ENCODE results near the gene SEC14L1. TPM values are rescaled to one million over a fixed set of nuclear protein-coding genes. Genes with fewer than 3 reads are reported as not detected.
A peak's percentile ranks its signal among the peaks of the same experiment; 100 is the strongest.
"Not testable (repeated sequence)": the region's sequence is repeated elsewhere in the genome, so short reads cannot be mapped to it uniquely, and the experiment has no call there.

The SEC14L1 gene
- total and polyA plus RNA-seq, 3 experiments from 2014 or later, result 9.5 to 75.6 (median 73.3) TPM

DNA sequence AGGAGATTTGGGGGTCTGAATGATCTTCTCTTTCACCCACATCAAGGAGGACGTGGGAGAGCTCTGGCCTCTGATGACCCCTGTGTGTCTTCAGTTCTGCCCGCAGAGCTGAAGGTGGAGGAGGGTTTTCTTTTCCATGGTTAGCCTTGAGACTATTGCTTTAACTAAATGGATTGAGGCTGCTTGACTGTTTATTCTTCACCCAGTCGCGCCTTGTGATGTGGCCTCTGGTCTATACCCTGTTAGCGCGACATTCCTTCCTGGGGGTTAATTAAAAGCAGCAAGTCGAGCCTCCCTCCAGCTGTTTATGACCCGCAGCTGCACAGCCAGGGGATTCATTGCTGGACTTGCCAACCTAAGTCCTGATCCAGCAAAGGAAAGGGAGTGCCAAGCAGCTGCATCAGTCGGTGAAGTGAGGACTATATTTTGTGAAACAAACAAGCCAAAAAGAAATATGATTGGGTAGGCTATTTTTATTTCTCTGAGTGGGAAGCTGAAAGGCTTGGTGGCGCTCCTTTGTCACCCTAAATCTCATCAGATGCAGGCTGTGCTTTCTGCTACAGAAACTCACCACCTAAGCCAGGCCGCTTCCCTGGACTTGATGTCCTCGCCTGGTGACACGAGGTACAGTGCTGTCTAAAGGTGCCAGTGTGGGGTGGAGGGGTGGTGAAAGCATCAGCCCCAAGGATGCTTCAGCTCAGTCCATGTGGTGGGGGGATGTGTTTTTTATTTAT, 11.0 kb upstream of the SEC14L1 start:
- Mint-ChIP-seq H3K4me1 (peaks cover 8 to 18% (median 14%) of the 10 kb centered on the region in 3 donors), H3K4me3 (peak overlapping the region in 1 of 7 donors; percentile 21), H3K27me3 (no peaks in the 10 kb centered on the region), H3K27ac (peak overlapping the region in 5 of 8 donors; percentile 43 to 89 (median 77)), H3K9me3 (no peaks in the 10 kb centered on the region), H3K36me3 (no peaks in the 10 kb centered on the region)
- H3K36me3 ChIP-seq (ENCODE audit: insufficient read depth, low read length), result no peaks in the 10 kb centered on the region
- H3K27ac ChIP-seq (ENCODE audit: low read depth, low read length), result no peak overlapping the region
- no peak for DNase-seq
- ChIA-PET CTCF (no interaction called here), POLR2A (interaction anchor here (0.8 kb wide), 1 partner anchor 22 kb away, joined by 3 read pairs; no protein-coding TSS in a partner anchor)
- peaks cover 17% of the 10 kb centered on the region for H3K4me1 ChIP-seq (ENCODE audit: insufficient read depth, low read length)
- no peaks in the 10 kb centered on the region for H3K27me3 ChIP-seq (ENCODE audit: insufficient read depth, low read length, poor library complexity, severe bottlenecking)
- no peaks in the 10 kb centered on the region for H3K9me3 ChIP-seq (ENCODE audit: low read length)
- H3K4me3 ChIP-seq (ENCODE audit: low read length), result no peak overlapping the region

DNA sequence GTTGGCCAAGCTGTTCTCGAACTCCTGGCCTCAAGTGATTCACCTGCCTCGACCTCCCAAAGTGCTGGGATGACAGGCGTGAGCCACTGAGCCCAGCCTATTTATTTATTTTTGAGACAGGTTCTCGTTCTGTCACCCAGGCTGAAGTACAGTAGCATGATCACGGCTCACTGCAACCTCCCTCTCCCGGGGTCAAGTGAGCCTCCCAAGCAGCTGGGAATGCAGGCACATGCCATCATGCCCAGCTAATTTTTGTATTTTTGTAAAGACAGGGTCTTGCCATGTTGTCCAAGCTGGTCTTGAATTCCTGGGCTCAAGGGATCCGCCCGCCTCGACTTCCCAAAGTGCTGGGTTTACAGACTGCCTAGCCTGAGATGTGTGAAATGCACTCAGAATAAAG, 10.2 kb upstream of the SEC14L1 start:
- no peak for DNase-seq
- no peaks in the 10 kb centered on the region for H3K27me3 ChIP-seq (ENCODE audit: insufficient read depth, low read length, poor library complexity, severe bottlenecking)
- Mint-ChIP-seq H3K4me3 (no peak overlapping the region), H3K27me3 (no peaks in the 10 kb centered on the region), H3K4me1 (peaks cover 8 to 18% (median 14%) of the 10 kb centered on the region in 3 donors), H3K36me3 (peaks cover 0 to 4% (median 0%) of the 10 kb centered on the region in 3 donors), H3K9me3 (no peaks in the 10 kb centered on the region), H3K27ac (peak overlapping the region in 4 of 8 donors; percentile 2 to 70 (median 36))
- no peaks in the 10 kb centered on the region for H3K9me3 ChIP-seq (ENCODE audit: low read length)
- ChIA-PET POLR2A (no interaction called here), CTCF (no interaction called here)
- H3K36me3 ChIP-seq (ENCODE audit: insufficient read depth, low read length), result no peaks in the 10 kb centered on the region
- no peak overlapping the region for H3K4me3 ChIP-seq (ENCODE audit: low read length)
- H3K4me1 ChIP-seq (ENCODE audit: insufficient read depth, low read length), result peaks cover 17% of the 10 kb centered on the region
- no peak overlapping the region for H3K27ac ChIP-seq (ENCODE audit: low read depth, low read length)

DNA sequence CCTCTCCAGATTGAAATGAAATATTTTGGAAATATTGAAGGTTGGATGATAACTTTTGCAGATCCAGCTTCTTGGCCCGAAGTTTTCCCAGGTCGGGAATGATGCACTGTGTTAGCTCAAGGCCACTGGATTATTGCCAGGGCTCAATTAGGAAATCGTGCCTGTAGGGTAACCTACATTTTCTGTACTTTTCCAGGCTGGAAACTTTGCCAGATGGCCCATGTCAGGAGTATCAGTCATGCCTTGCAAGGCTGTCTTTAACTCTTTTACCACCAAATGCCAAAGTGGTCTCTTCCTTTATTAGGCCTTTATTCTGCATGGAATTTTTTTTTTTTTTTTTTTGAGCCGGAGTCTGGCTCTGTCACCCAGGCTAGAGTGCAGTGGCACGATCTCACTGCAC, 8.9 kb upstream of the SEC14L1 start:
- H3K4me3 Mint-ChIP-seq, result no peak overlapping the region
- Histone ChIP-seq H3K36me3 (ENCODE audit: insufficient read depth, low read length) (no peaks in the 10 kb centered on the region), H3K9me3 (ENCODE audit: low read length) (no peaks in the 10 kb centered on the region), H3K27me3 (ENCODE audit: insufficient read depth, low read length, poor library complexity, severe bottlenecking) (no peaks in the 10 kb centered on the region), H3K27ac (ENCODE audit: low read depth, low read length) (no peak overlapping the region), H3K4me3 (ENCODE audit: low read length) (no peak overlapping the region), H3K4me1 (ENCODE audit: insufficient read depth, low read length) (peaks cover 17% of the 10 kb centered on the region)
- peak overlapping the region in 2 of 8 donors; percentile 26 to 82 for H3K27ac Mint-ChIP-seq
- peaks cover 0 to 4% (median 2%) of the 10 kb centered on the region in 3 donors for H3K36me3 Mint-ChIP-seq
- H3K4me1 Mint-ChIP-seq, result peaks cover 12 to 18% (median 14%) of the 10 kb centered on the region in 3 donors
- H3K9me3 Mint-ChIP-seq, result no peaks in the 10 kb centered on the region
- H3K27me3 Mint-ChIP-seq, result no peaks in the 10 kb centered on the region
- DNase-seq, result no peak
- CTCF ChIA-PET, result no interaction called here
- POLR2A ChIA-PET, result no interaction called here

DNA sequence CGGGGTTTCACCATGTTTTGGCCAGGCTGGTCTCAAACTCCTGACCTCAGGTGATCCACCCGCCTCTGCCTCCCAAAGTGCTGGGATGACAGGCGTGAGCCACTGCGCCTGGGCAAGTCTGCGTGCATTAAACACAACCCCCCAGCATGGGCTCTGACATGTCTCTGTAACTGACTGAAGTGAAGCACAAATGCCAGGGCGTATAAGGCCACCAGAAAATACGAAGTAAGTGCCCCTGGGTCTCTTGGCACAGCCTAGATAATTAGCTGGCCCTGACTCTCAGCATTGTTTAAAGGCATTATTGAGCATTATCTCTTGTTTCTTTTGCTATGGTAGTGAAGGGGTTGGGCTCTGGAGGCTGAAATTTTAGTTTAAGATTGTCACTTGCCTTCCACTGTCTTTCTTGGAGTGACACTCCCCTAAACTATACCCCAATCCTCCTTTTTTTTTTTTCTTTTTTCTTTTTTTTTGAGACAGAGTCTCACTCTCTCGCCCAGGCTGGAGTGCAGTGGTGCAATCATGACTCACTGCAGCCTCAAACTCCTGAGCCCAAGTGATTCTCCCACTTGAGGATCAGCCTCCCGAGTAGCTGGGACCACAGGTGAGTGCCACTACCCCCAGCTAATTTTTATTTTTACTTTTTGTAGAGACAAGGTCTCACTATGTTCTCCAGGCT, 8.2 kb upstream of the SEC14L1 start:
- H3K4me3 ChIP-seq (ENCODE audit: low read length), result no peak overlapping the region
- H3K9me3 Mint-ChIP-seq, result peaks cover 0 to under 1% (median 0%) of the 10 kb centered on the region in 5 donors
- ChIA-PET CTCF (no interaction called here), POLR2A (no interaction called here)
- H3K4me3 Mint-ChIP-seq, result no peak overlapping the region
- peaks cover 0 to 3% of the 10 kb centered on the region in 2 donors for H3K27me3 Mint-ChIP-seq
- H3K27me3 ChIP-seq (ENCODE audit: insufficient read depth, low read length, poor library complexity, severe bottlenecking), result no peaks in the 10 kb centered on the region
- DNase-seq, result no peak
- H3K27ac Mint-ChIP-seq, result no peak overlapping the region
- peaks cover 11% of the 10 kb centered on the region for H3K4me1 ChIP-seq (ENCODE audit: insufficient read depth, low read length)
- no peaks in the 10 kb centered on the region for H3K36me3 ChIP-seq (ENCODE audit: insufficient read depth, low read length)
- H3K27ac ChIP-seq (ENCODE audit: low read depth, low read length), result no peak overlapping the region
- H3K36me3 Mint-ChIP-seq, result peaks cover 0 to 5% (median 2%) of the 10 kb centered on the region in 3 donors
- no peaks in the 10 kb centered on the region for H3K9me3 ChIP-seq (ENCODE audit: low read length)
- peaks cover 10 to 18% (median 15%) of the 10 kb centered on the region in 3 donors for H3K4me1 Mint-ChIP-seq

- Histone ChIP-seq H3K9me3 (ENCODE audit: low read length) (no peaks in the 10 kb centered on the region), H3K27me3 (ENCODE audit: insufficient read depth, low read length, poor library complexity, severe bottlenecking) (no peaks in the 10 kb centered on the region), H3K27ac (ENCODE audit: low read depth, low read length) (no peak overlapping the region), H3K4me3 (ENCODE audit: low read length) (no peak overlapping the region), H3K4me1 (ENCODE audit: insufficient read depth, low read length) (peaks cover 14% of the 10 kb centered on the region), H3K36me3 (ENCODE audit: insufficient read depth, low read length) (no peaks in the 10 kb centered on the region)
- Mint-ChIP-seq H3K4me1 (peaks cover 13 to 18% (median 15%) of the 10 kb centered on the region in 3 donors), H3K27ac (no peak overlapping the region), H3K4me3 (no peak overlapping the region), H3K36me3 (peaks cover 0 to 11% (median 2%) of the 10 kb centered on the region in 3 donors), H3K9me3 (peaks cover 0 to 4% (median 0%) of the 10 kb centered on the region in 5 donors), H3K27me3 (peaks cover 0 to 3% of the 10 kb centered on the region in 2 donors)
- no peak for DNase-seq
- POLR2A ChIA-PET, result no interaction called here
- CTCF ChIA-PET, result no interaction called here
These were observed 7.6 kb upstream of the SEC14L1 start for GRCh38 chr17:77133087-77133638.

DNA sequence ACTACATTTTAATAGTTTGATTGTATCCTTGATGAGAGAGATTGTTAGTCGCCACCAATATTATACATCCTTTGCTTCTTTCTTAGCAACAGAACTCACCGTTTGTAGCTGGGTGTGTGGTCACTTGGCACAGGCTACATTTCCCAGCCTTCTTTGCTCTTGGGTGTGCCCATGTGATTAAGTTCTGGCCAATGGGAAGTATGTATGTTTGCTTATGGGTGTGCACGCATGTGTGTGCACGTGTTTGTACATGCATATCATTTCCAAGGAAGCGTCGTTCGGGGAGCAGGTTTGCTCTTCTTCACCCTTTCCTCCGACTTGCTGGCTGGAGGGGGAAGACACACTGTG, 4.4 kb upstream of the SEC14L1 start:
- ChIA-PET POLR2A (no interaction called here), CTCF (no interaction called here)
- H3K4me3 Mint-ChIP-seq, result peak overlapping the region in 1 of 7 donors; percentile 8
- Histone ChIP-seq H3K27ac (ENCODE audit: low read depth, low read length) (no peak overlapping the region), H3K36me3 (ENCODE audit: insufficient read depth, low read length) (no peaks in the 10 kb centered on the region), H3K9me3 (ENCODE audit: low read length) (no peaks in the 10 kb centered on the region), H3K4me3 (ENCODE audit: low read length) (no peak overlapping the region), H3K27me3 (ENCODE audit: insufficient read depth, low read length, poor library complexity, severe bottlenecking) (no peaks in the 10 kb centered on the region), H3K4me1 (ENCODE audit: insufficient read depth, low read length) (peaks cover 17% of the 10 kb centered on the region)
- DNase-seq, result no peak
- peaks cover 0 to 4% (median 0%) of the 10 kb centered on the region in 5 donors for H3K9me3 Mint-ChIP-seq
- H3K27ac Mint-ChIP-seq, result peak overlapping the region in 3 of 8 donors; percentile 2 to 43 (median 26)
- H3K27me3 Mint-ChIP-seq, result peaks cover 0 to 3% of the 10 kb centered on the region in 2 donors
- H3K4me1 Mint-ChIP-seq, result peaks cover 20 to 25% (median 20%) of the 10 kb centered on the region in 3 donors
- peaks cover 0 to 11% (median 2%) of the 10 kb centered on the region in 3 donors for H3K36me3 Mint-ChIP-seq

GRCh38 chr17:77137111-77137510, 3.7 kb upstream of the SEC14L1 start:
- H3K4me1 ChIP-seq (ENCODE audit: insufficient read depth, low read length), result peaks cover 24% of the 10 kb centered on the region
- no peak overlapping the region for H3K4me3 ChIP-seq (ENCODE audit: low read length)
- H3K27me3 ChIP-seq (ENCODE audit: insufficient read depth, low read length, poor library complexity, severe bottlenecking), result no peaks in the 10 kb centered on the region
- peaks cover 27 to 32% (median 28%) of the 10 kb centered on the region in 3 donors for H3K4me1 Mint-ChIP-seq
- POLR2A ChIA-PET, result no interaction called here
- peaks cover 0 to 4% (median 0%) of the 10 kb centered on the region in 5 donors for H3K9me3 Mint-ChIP-seq
- no peaks in the 10 kb centered on the region for H3K9me3 ChIP-seq (ENCODE audit: low read length)
- H3K27me3 Mint-ChIP-seq, result peaks cover 0 to 3% of the 10 kb centered on the region in 2 donors
- CTCF ChIA-PET, result no interaction called here
- H3K36me3 Mint-ChIP-seq, result peaks cover 2 to 11% (median 5%) of the 10 kb centered on the region in 3 donors
- H3K27ac ChIP-seq (ENCODE audit: low read depth, low read length), result no peak overlapping the region
- H3K27ac Mint-ChIP-seq, result peak overlapping the region in 1 of 8 donors; percentile 98
- H3K36me3 ChIP-seq (ENCODE audit: insufficient read depth, low read length), result no peaks in the 10 kb centered on the region
- peak overlapping the region in 2 of 7 donors; percentile 8 to 50 for H3K4me3 Mint-ChIP-seq
- DNase-seq, result no peak

DNA sequence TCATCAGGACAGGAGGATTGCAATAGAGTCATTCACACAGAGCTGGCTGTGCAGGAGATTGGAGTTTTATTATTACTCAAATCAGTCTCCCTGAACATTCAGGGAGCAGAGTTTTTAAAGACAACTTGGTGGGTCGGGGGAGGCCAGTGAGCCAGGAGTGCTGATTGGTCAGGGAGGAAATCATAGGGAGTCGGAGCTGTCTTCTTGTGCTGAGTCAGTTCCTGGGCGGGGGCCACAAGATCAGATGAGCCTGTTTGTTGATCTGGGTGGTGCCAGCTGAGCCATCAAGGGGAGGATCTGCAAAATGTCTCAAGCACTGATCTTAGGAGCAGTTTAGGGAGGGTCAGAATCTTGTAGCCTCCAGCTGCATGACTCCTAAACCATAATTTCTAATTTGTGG, 2.9 kb upstream of the SEC14L1 start:
- peak overlapping the region; percentile 24 to 84 (median 46) for H3K4me3 Mint-ChIP-seq
- H3K27me3 Mint-ChIP-seq; H3K36me3 ChIP-seq (ENCODE audit: insufficient read depth, low read length); CTCF ChIA-PET; POLR2A ChIA-PET; H3K4me3 ChIP-seq (ENCODE audit: low read length); H3K9me3 Mint-ChIP-seq; H3K27me3 ChIP-seq (ENCODE audit: insufficient read depth, low read length, poor library complexity, severe bottlenecking); H3K27ac ChIP-seq (ENCODE audit: low read depth, low read length); H3K9me3 ChIP-seq (ENCODE audit: low read length): not testable (repeated sequence)
- DNase-seq, result peak in 1 of 5 donors; percentile 9
- peaks cover 32 to 39% (median 34%) of the 10 kb centered on the region in 3 donors for H3K4me1 Mint-ChIP-seq
- peaks cover 2 to 11% (median 10%) of the 10 kb centered on the region in 3 donors for H3K36me3 Mint-ChIP-seq
- peak overlapping the region in 7 of 8 donors; percentile 24 to 98 (median 69) for H3K27ac Mint-ChIP-seq
- H3K4me1 ChIP-seq (ENCODE audit: insufficient read depth, low read length), result peaks cover 29% of the 10 kb centered on the region

All from CD8-positive, alpha-beta memory T cell (primary cell).